NCI-H1436 (cell line): ENCODE measurements around the gene LRBA.
"Not testable (repeated sequence)": the region's sequence is repeated elsewhere in the genome, so short reads cannot be mapped to it uniquely, and the experiment has no call there.

ENCODE experiments used
- DNase-seq: peaks from one replicate; lab custom pipeline; 2025; lab: John Stamatoyannopoulos, UW

LRBA gene, protein sequence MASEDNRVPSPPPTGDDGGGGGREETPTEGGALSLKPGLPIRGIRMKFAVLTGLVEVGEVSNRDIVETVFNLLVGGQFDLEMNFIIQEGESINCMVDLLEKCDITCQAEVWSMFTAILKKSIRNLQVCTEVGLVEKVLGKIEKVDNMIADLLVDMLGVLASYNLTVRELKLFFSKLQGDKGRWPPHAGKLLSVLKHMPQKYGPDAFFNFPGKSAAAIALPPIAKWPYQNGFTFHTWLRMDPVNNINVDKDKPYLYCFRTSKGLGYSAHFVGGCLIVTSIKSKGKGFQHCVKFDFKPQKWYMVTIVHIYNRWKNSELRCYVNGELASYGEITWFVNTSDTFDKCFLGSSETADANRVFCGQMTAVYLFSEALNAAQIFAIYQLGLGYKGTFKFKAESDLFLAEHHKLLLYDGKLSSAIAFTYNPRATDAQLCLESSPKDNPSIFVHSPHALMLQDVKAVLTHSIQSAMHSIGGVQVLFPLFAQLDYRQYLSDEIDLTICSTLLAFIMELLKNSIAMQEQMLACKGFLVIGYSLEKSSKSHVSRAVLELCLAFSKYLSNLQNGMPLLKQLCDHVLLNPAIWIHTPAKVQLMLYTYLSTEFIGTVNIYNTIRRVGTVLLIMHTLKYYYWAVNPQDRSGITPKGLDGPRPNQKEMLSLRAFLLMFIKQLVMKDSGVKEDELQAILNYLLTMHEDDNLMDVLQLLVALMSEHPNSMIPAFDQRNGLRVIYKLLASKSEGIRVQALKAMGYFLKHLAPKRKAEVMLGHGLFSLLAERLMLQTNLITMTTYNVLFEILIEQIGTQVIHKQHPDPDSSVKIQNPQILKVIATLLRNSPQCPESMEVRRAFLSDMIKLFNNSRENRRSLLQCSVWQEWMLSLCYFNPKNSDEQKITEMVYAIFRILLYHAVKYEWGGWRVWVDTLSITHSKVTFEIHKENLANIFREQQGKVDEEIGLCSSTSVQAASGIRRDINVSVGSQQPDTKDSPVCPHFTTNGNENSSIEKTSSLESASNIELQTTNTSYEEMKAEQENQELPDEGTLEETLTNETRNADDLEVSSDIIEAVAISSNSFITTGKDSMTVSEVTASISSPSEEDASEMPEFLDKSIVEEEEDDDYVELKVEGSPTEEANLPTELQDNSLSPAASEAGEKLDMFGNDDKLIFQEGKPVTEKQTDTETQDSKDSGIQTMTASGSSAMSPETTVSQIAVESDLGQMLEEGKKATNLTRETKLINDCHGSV (N-terminal part only)

DNA sequence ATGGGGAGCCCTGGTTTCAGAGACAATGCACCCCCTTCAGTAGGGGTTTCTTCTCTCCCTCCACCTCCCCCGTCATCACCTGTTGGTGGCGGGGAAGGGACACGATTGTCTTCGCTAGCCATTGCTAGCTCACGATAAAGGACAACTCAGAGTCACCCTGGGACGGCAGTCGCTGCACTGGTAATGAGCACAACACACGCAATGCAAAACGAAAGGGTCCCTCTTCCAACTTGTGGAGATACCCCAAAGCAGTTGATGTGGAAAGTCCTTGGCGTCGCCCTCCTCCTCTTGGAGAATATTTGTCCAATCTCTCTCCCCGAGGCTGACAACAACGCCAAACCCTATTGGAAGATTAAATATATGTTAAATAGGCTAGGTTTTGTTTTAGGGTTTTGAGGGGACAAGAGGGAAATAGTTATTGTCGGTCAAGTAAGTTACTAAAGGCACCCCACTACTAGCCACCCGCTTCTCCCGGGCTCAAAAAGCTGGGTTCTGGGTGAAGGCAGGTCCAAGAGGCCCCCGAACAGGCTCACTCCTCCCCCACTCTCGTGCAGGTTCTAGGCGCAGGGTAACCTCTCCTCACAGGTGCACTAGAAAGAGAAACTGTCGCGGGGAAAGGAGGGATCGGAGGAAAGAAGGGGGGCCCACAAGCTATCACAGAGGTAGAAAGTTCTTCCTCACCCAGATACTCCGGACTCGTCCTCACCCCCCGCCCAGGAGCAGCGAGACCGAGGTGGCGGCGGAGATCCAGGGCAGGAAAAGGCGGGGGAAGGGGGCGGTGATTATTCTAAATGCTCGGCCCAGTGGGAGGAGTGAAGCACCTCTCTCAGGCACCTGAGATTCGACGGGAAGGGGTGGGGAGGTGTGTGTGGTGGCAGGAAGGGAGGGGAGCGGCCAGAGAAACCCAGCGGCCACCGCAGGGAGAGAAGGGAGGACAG, at the start of gene LRBA:
TSS of gene LRBA (minus strand) at position 764 of the 938 bp plus-strand sequence. CDS start at position 122, 642 bp downstream.
- DNase-seq, result peak; percentile 89

DNA sequence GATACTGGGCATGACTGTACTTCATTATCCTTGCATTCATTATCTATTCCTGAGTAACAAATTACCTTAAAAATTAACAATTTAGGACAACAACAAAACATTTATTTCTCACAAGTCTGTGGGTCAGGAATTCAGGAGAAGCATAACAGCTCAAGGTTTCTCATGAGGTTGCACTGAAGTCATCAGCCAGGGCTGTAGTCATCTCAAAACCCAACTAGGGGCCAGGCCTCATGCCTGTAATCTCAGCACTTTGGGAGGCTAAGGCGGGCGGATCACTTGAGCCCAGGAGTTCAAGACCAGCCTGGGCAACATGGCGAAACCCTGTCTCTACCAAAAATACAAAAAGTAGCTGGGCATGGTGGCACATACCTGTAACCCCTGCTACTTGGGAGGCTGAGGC, 48.1 kb upstream of the LRBA start:
- not testable (repeated sequence) for DNase-seq

DNA sequence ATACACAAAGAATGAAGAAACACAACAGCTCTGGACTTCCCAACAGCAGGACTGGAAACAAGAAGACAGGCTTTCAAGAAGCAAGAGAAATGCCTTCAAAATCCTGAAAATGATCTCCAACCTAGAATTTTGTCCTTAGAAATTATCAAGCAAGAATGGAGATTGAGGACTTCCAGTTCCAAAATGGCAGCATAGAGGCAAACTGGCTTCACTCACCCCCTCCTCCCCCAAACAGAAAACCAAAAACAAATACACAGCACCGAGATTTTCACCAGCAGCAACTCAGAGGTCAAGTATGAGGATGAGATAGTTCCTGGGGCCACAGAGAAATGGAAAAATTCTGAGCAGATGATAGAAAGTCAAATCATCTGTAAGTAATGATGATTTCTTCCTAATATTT, 40.5 kb upstream of the LRBA start:
- no peak for DNase-seq

DNA sequence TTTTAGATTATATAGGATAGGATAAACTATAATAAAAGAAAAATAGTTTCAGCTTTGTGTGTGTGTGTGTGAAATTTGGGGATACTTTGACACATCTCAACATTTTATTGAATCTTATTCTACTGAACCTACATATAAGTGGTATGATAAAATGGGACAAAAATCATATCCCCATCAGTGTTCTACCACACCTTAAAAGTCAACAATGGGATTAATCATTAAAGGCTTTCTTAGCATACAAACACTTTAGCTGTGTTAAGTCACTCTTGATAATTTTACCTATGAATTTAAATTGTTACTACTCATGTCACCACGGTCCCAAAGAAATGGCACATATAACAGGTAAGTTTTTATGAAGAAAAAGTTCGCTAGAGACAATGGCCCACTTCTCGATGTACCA, 37.7 kb upstream of the LRBA start:
- no peak for DNase-seq

DNA sequence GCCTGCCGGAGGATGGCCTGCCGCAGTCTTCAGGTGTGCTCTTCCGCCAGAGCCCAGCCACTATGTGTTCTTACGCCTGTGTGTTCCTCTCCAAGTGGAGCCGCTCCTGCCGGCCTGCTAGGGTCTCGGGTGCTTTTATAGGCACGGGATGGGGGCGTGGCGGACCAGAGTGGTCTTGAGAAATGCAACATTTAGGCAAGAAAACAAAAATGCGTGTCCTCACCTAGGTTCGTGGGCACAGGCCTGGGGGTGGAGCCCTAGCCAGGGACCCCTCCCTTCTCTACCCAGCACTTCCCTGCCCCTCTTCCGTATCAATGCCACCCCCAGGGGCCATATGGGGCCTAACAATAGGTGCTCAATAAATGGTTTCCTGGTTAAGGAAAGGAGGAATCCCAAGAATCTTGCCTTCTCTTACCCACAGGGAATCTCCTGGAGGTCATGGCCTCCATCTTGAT, 34.4 kb upstream of the LRBA start:
- no peak for DNase-seq

DNA sequence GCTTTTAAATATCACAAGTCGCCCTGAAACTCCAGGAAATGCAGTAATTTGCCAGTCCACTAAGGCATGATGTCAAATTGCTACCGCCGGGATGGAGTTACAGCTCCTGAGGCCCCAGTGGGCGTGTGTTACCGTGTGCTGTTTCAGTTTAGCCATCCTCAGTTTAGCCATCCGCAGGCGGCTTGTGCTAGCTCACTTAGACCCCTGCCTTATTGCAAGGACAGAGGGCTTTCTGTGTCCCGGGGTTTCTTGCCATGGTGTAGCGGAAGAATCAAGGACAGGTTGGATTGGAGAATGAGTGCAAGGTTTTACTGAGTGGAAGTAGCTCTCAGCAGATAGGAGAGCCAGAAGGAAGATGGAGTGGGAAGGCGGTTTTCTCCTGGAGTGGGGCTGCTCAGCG, 33.8 kb upstream of the LRBA start:
- no peak for DNase-seq

DNA sequence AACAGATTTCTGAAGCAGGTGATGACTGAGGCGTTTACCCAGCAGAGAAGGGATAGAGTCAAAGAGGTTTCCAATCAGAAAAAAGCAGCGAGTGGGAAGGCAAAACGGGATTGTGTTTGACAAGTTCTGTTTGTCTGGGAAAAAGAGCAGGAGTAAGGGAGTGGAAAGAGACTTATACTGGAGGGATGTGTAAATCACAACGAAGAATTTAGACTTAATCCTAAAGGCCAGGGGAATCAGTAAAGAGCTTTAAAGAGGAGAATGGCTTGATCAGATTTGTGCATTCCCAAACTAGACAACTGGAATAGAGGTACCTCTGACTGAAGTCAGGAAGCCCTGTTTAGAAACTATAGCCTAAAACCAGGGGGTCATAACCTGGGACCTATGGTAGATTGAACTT, 31.5 kb upstream of the LRBA start:
- no peak for DNase-seq

DNA sequence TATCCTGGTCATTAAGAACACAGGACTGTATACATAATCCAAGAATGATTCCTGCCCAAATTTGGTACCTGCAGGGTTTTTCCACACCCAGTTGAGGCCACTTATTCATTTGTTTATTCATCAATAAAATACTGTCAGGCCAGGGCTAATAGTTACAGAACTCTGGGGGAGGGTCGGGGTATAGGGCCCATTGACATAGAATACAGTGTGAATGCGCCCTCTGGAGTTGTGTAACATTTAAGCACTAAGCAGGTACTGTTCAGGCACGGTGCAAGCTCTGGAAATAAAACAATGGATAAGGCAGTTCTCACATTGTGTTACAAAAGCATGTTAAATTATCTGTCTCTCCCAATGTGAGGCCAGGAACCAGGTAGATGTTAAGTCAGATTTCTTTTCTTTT, 30.8 kb upstream of the LRBA start:
- peak; percentile 64 for DNase-seq

DNA sequence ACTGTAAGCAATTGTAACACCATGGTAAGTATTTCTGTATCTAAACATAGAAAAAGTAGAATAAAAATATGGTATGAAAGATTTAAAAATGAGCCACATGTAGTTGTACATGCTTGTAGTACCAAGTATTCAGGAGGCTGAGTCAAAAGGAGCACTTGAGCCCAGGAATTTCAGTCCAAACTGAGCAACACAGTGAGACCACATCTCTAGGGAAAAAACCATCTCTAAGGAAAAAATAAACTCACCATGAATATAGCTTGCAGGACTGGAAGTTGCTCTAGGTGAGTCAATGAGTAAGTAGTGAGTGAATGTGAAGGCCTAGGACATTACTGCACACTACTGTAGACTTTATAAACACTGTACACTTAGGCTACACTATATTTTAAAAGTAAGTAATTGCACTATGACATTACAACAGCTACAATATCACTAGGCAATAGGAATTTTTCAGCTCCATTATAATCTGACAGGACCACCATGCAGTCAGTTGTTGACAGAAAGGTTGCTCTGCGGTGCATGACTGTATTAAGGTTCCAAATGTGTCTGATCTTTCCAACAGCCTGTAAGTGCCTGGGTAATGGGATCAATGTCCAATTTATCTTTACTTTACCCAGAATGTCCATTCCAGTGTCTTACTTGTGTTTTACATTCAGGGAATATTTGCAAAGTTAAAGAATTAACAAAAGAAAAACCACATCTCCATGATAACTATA, 28.9 kb upstream of the LRBA start:
- no peak for DNase-seq

DNA sequence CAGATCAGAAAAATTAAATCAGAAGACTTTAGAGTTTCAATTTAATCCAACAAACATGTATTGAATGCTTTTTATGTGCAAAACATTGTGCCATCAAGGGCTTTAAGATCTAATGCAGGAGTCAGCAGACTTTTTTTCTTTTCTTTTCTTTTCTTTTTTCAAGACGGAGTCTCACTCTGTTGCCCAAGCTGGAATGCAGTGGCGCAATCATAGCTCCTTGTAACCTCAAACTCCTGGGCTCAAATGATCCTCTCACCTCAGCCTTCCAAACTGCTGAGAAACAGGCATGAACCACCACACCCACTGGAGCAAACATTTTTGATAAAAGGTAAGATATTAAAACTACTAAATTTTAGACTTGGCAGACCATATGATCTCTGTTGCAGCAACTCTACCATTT, 24.6 kb upstream of the LRBA start:
- no peak for DNase-seq

DNA sequence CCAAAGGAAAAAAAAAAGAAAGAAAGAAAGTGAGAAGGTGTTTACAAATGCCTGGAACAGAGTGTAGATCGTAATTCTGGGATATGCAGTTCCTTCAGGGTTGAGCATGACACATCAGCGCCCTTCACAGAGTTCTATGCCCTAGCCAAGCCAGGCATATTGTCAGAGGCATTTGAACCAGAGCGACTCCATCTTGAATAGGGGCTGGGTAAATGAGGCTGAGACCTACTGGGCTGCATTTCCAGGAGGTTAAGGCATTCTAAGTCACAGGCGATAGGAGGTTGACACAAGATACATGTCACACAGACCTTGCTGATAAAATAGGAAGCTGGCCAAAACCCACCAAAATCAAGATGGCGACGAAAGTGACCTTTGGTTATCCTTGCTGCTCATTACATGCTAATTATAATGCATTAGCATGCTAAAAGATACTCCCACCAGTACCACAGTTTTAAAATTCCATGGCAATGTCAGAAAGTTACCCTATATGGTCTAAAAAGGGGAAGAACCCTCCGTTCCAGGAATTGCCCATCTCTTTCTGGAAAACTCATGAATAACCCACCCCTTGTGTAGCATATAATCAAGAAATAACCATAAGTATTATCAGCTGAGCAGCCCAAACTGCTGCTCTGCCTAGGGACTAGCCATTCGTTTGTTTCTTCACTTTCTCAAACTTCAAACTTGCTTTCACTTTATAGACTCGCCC, 23.5 kb upstream of the LRBA start:
- no peak for DNase-seq

DNA sequence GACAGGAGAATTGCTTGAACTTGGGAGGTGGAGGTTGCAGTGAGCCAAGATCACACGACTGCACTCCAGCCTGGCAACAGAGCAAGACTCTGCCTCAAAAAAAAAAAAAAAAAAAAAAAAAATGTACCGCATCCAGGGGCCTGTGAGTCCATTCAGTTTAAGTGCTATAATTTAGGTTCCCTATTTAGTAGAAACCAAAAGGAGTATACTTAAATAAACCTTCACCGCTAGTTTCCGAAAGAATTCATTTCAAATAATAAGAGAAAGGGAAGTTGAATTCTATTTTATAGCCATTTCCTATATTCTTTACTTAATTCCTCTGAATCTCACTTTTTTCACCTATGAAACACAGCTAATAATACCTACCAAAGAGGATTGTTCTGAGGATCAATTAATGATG, 20.8 kb upstream of the LRBA start:
- DNase-seq, result no peak

DNA sequence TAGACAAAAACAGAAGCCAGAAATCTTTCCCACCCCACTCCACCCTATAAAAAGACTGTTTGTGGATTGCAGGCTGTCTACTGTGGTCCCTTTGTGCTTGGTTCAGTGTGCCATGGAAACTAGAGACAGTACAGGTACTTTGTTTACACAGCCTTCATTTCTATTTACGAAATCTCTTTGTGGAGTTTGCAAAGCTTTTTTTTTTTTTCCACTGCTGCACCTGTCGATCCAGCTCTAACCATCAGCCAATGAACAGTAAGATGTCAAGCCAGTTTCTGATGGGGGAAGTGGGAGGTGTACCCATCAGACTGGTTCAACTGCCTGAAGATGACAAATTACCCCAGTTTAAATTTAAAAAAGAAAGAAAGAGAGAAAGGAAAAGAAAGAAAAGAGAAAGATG, 20.2 kb upstream of the LRBA start:
- DNase-seq, result peak; percentile 89

DNA sequence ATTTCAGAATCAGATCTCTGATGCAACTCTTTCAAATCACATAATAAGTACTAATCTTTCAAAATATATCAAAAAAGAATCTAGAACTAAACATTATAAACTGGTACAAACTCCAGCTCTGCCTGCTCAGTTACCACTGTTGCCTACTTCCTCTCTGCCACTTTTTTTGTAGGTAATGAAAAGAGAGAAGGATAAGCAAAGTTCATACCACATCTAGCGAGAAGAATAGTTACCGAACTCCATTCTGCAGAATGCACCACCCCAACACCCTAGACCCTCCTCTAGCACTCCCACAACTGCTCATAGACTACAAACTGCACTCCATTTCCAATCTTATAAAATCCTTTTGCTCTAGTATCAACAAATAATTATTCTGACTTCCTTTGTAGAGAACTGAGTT, 19.7 kb upstream of the LRBA start:
- DNase-seq, result peak; percentile 41

DNA sequence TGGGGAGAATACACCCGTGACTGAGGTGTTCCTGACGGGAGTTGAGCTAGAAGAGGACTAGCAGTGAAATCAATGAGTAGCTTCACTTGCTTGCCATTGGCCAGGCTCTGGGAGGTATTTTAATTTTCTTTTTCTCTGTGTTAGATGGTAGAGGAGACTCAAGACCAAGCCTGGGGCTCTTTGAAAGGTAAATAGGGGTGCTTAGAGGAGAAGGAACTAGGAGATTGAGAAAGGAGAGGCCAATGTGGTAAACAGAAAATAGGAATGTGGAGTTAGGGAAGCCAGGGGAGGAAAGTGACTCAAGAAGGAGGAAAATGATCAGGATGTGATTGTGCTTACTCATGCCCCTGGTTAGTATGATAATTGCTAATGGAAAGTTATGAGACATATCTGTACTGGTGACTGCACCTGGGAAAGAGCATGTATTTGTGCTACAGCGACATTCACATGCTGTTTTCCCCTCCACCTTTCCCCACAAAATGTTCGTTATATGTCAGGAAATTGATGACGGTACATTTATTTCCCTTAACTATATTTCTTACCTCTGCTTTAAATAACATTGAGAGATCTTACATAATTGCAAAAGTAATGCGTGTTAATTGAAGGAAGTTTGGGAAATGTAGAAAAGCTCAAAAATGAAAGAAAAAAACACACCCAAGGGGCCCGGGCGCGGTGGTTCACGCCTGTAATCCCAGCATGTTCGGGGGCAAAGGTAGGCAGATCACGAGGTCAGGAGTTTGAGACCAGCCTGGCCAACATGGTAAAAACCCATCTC, 16.9 kb upstream of the LRBA start:
- DNase-seq, result no peak

DNA sequence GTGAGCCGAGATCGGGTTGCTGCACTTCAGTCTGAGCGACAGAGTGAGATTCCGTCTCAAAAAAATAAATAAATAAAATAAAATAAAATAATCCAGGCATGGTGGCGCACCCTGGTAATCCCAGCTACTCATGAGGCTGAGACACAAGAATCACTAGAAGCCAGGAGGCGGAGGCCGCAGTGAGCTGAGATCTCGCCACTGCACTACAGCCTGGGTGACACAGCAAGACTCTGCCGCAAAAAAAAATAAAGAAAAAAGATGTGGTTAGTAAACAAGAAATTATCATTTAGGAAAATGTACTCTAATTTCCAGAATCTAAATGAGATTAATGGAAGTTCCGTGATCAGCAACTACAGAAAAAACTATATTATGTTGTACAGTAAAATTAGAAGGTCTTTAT, 14.5 kb upstream of the LRBA start:
- DNase-seq, result no peak

DNA sequence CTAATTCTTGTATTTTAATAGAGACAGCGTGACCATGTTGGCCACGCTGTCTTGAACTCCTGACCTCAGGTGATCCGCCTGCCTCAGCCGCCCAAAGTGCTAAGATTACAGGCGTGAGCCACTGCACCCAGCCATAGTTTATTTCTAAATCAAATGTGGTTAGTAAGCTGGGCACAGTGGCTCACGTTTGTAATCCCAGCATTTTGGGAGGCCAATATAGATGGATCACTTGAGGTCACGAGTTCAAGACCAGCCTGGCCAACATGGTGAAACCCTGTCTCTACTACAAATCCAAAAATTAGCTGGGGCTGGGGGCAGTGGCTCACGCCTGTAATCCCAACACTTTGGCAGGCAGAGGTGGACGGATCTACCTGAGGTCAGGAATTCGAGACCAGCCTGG, 13.9 kb upstream of the LRBA start:
- DNase-seq, result not testable (repeated sequence)

DNA sequence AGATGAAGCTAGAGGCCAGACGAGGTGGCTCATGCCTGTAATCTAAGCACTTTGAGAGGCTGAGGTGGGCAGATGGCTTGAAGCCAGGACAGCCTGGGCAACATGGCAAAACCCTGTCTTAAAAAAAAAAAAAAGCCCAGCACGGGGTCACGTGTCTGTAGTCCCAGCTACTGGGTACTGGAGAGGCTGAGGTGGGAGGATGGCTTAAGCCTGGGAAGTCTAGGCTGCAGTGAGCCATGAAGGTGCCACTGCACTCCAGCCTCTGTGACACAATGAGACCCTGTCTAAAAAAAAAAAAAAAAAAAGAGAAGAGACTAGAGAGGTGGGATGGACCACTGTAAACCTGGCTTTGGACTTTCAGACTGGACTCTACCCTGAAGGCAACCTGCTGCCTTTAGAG, 10.7 kb upstream of the LRBA start:
- no peak for DNase-seq

DNA sequence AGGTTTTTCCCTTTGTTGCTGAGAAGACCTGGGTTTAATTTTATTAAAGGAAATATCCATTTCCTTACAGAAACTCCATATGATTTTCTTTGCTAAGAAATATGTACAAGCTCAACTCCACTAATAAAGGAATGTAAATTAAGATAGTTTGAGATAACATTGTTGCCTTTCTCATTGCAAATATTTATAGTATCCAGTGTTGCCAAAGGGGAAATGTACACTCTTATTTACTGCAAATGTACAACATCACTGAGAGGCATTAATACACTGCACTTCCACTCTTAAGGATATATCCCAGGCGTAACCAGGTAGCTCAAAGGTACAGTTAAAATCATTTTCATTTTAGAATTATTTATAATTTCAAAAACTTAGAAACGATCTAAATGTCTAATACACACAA, 7.5 kb upstream of the LRBA start:
- no peak for DNase-seq
